Skeletal muscle cell (primary cell): ENCODE measurements around the gene NR1H4.
A peak's percentile ranks its signal among the peaks of the same experiment; 100 is the strongest.
"Not testable (repeated sequence)": the region's sequence is repeated elsewhere in the genome, so short reads cannot be mapped to it uniquely, and the experiment has no call there.

Experiments
- DNase-seq: peaks from one replicate; pipeline ENCODE4 v3.0.0-alpha.2; 2010; ENCODE audit warnings: low read depth
- H3K4me3 ChIP-seq: 2 replicates; pipeline ENCODE4 v1.5.1; 2011; ENCODE audit warnings: low read depth, mild to moderate bottlenecking, control low read depth, low read length, moderate library complexity

The NR1H4 gene

DNA sequence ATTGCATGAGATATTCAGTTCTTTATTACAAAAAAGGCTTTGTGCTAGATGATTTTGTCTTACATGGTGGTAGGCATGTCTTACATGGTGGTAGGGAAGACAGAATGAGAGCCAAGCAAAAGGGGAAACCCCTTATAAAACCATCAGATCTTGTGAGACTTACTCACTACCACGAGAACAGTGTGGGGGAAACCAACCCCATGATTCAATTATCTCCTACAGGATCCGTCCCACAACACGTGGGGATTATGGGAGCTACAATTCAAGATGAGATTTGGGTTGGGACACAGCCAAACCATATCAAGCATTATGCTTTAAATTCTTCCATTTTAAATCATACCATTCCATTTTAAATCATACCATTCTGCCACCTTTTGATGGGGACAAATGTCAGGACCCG, 29.1 kb downstream of the NR1H4 start:
- H3K4me3 ChIP-seq, DNase-seq: not testable (repeated sequence)

- no peak for DNase-seq
These were observed 29.6 kb downstream of the NR1H4 start for GRCh38 chr12:100503228-100503628.

DNA sequence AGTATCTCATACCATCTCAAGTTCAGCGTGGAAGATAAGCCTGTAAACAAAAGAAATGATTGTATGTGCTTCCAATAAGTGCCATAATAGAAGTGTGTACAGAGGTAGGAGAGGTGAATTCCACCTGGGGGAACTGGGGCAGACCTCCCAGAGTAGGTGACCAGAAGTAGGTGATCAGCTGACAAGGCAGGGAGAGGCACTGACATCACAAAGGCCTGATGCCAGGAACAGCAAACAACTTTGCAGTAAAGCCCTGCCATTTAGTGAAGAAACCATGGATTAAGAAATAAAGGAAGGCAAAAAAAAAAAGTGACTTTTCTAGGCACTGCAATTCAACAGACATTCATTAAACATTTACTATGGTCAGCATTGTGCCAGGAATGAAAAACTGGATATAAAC, 31.1 kb downstream of the NR1H4 start:
- no peak for DNase-seq
- no peak overlapping the region for H3K4me3 ChIP-seq

More at GRCh38 chr12:100503228-100503628, 29.6 kb downstream of the NR1H4 start:
- H3K4me3 ChIP-seq, result no peak overlapping the region

- DNase-seq, result no peak
- H3K4me3 ChIP-seq, result no peak overlapping the region
These were observed 35.1 kb downstream of the NR1H4 start for GRCh38 chr12:100508751-100509150.

DNA sequence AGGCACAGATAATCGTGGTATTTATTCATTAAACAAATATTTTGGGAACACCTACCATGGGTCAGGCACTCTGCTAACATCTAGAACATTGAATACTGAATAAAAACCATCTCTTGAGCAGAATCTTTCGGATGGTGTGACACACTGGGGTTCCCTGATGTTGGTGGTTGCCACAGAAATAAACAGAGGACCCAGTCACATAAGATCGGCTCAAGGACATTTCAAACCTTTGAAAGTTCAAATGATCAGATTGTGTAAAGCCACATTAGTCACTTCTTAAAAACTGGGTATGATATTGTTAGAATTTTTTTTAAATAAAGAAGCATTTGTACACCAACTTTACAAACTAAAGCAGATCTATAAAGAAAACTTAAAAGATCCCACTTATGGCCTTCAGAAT, 39.0 kb downstream of the NR1H4 start:
- no peak overlapping the region for H3K4me3 ChIP-seq
- DNase-seq, result no peak

DNA sequence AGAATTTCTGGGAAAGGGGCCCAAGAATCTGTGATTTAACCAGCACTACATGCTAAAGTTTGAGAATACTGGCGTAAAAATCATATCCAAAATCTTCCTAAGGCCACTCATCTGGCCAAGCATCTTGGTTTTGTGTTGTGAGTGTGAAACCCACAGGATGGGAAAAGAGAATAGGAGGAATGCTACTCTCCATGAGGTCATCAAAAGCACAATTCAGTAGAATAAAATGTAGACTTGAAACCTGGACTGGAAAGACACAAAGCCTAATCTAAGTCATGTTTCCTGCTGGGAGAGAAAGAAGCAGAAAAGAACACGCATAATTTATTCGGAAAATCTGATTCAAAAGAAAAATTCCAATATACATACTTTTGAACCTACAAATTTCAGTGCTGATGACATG, 42.3 kb downstream of the NR1H4 start:
- DNase-seq, result no peak

DNA sequence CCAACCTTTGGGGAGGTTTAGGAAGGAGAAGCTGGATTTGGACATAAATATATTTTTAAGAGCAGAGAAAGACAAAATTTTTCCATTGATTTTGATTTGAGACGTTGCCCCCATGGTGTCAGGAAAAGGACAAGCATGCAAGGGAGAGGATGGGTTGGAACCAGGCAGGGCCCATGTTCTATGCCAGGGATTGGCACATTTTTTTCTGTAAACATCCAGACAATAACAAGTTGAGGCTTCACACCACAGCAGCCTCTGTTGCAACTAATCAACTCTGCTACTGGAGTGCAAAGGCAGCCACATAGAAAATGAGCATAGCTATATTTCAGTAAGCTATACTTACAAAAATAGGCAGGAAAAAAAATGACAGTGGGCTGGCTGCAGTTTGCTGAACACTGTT, 44.7 kb downstream of the NR1H4 start:
- H3K4me3 ChIP-seq, result no peak overlapping the region
- no peak for DNase-seq

More for the DNA sequence above, 42.3 kb downstream of the NR1H4 start:
- no peak overlapping the region for H3K4me3 ChIP-seq

DNA sequence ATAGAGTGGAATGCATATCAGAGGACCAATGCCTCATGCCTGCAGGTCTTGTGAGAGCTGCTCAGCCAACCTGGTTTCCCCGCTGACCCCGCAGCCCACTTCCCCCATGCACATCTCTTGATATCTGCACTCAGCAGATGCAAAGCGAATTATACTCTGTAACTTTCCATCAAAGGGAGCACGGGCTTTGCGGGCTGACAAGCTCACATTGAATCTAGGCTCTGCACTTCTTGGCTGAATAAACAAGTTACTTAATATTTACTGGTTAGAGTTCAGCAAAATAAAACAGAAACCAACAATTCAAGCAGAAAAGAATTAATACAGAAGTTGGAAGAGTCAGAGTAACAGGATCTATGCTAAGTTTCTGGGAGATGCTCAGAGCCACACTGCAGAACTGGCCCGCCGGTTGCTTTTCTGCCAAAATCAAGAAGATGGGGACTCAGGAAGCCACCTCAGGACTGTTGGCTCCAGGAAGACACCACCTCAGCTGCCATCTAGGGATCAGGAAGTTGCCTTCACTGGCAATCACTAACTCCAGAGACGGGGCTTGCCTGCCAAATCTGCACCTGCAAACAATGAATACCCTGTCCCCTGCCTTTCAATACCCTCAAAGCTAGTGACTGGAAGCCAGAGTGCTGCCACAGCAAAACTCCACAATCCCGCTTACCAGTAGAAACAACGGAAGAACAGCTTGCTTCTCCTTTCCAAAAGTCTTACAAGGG, 46.5 kb downstream of the NR1H4 start:
- H3K4me3 ChIP-seq, result no peak overlapping the region
- no peak for DNase-seq

DNA sequence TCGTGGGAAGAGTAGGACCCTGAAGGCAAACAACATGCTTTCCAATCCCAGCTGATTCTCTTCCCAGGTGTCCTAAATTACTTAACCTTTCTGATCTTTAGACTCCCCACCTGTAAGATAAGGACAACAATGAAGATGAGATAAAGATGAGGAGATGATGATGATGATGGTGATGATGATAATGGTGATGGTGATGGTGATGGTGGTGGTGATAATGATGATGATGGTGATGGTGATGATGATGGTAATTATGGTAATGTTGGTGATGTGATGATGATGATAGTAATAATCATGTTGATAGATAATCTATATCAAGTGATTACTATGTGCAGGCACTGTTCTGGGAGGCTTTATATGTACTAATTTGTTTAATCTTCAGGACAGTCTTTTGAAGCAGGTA, 48.3 kb downstream of the NR1H4 start:
- DNase-seq, result no peak
- no peak overlapping the region for H3K4me3 ChIP-seq

GRCh38 chr12:100528034-100528433, 54.4 kb downstream of the NR1H4 start:
- no peak for DNase-seq

GRCh38 chr12:100528471-100529127, 54.9 kb downstream of the NR1H4 start:
- H3K4me3 ChIP-seq, result no peak overlapping the region
- no peak for DNase-seq

More at GRCh38 chr12:100528034-100528433, 54.4 kb downstream of the NR1H4 start:
- H3K4me3 ChIP-seq, result no peak overlapping the region

DNA sequence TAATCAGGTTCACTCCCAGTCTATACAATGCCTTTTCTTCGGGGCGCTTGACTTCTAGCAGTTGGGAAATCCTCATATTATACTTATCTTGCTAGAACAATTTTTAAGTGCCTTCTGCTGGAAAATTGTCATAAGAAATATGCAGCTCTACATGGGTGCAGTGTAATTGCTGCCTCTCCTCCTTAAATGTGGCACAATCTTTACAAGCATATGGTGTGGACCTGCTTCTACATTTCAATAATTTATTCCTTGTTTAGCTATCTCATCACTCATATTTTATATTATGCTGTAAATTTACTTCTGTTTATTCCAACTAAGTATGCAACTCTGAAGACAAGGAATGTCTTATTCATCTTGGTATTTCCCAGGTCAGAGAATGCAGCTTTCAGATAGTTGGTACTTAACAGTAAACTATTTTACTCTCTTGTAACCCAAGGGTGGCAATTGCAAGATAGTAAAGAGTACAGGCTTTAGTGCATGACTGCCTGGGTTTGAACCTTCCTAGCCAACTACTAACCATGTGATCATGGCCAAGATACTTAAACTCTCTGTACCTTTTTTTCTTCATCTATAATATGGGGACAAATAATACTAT, 56.2 kb downstream of the NR1H4 start:
- no peak overlapping the region for H3K4me3 ChIP-seq
- no peak for DNase-seq

GRCh38 chr12:100533376-100533775, 59.7 kb downstream of the NR1H4 start:
- no peak overlapping the region for H3K4me3 ChIP-seq
- no peak for DNase-seq

DNA sequence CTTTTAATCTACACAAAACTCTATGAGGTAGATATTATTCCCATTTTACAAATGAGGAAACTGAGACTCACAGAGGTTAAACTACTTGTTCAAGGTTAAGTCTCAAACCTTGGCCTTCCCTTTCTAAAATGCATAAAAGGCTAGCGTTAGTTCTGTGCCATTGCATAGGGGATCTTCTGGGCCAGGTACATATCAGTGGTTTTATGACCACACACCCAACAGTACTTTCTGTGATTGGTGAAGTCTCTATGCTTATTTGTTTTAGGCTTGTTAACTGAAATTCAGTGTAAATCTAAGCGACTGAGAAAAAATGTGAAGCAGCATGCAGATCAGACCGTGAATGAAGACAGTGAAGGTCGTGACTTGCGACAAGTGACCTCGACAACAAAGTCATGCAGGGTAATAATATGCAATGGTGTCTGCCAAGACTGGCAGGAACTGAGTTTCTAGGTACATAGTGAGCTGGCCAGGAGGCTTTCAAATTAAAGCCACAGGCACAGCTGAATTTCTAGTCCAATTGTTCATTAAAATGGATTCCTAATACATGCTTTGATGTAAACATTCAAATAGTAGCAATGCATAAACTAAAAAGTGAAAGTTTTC, 61.1 kb downstream of the NR1H4 start:
- no peak overlapping the region for H3K4me3 ChIP-seq
- DNase-seq, result no peak

- DNase-seq, result no peak
- H3K4me3 ChIP-seq, result no peak overlapping the region
These were observed 65.5 kb downstream of the NR1H4 start for GRCh38 chr12:100539202-100539601.

- H3K4me3 ChIP-seq, result no peak overlapping the region
- DNase-seq, result no peak
These were observed 70.5 kb downstream of the NR1H4 start for GRCh38 chr12:100544165-100544564.

- DNase-seq, result no peak
- H3K4me3 ChIP-seq, result no peak overlapping the region
These were observed 71.4 kb downstream of the NR1H4 start for GRCh38 chr12:100545092-100545491.

GRCh38 chr12:100553936-100554335, 80.3 kb downstream of the NR1H4 start:
- DNase-seq, result no peak
- no peak overlapping the region for H3K4me3 ChIP-seq

DNA sequence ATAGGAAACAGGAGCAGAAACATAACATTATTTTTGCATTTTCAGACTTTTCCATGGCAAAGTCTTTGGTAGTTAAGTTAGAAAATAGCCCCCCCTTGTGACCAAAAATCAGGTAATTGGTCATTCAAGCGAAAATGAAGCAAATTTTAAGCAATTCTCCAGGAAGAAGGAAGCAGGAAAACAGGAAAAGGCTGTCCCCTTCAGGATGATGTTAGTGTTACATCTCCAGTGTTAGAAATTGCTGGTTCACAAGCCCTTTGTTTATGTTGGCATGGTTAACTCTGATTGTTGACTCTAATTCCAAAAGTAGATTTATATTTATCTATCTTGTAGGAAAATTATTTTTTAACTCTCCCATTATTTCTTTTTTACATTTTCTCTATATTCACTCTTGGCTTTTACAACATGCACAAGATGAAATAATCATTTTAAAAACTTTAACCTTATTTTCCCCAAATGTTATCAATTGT, 81.0 kb downstream of the NR1H4 start:
- no peak overlapping the region for H3K4me3 ChIP-seq
- peak; percentile 64 for DNase-seq

- no peak for DNase-seq
- H3K4me3 ChIP-seq, result no peak overlapping the region
These were observed 82.1 kb downstream of the NR1H4 start for GRCh38 chr12:100555722-100556121.
